ENCODE measurements around the gene MAGEF1. TPM values are rescaled to one million over a fixed set of nuclear protein-coding genes. Genes with fewer than 3 reads are reported as not detected.

MAGEF1 gene
- total RNA-seq, 1 experiment from 2014 or later = 59.1 TPM

- no peaks in the 10 kb centered on the region for H3K9me3 ChIP-seq
- no peaks in the 10 kb centered on the region for H3K27me3 ChIP-seq (replicated peaks; ENCODE audit: control insufficient read depth, insufficient read depth, low read length)
- no peak for TF ChIP-seq CTCF (IDR thresholded peaks at IDR 0.05; ENCODE audit: insufficient read depth in 1 of 2, low read depth in 1 of 2, low read length in 1 of 2, severe bottlenecking in 1 of 2, unreplicated experiment in 1 of 2)
- H3K4me3 ChIP-seq (ENCODE audit: low read depth, low read length) = no peak overlapping the region
- intact Hi-C loops (cut with micrococcal nuclease; ENCODE audit: unreplicated experiment) = loop anchor here (2.0 kb wide), 1 partner anchor 22 kb away; no protein-coding TSS in a partner anchor
- H3K36me3 ChIP-seq (ENCODE audit: control insufficient read depth, insufficient read depth, low read length) = no peaks in the 10 kb centered on the region
- DNase-seq = no peak
- no peaks in the 10 kb centered on the region for H3K9me3 Mint-ChIP-seq (ENCODE audit: unreplicated experiment)
- CTCF ChIA-PET = interaction anchor here (0.6 to 2.2 kb wide), 5 partner anchors 17 to 188 kb away, joined by 3 to 29 read pairs (median 4); partner anchors contain the start of gene EPHB3
- H3K27ac Mint-ChIP-seq (ENCODE audit: unreplicated experiment) = no peak overlapping the region
- peaks cover 11% of the 10 kb centered on the region for H3K4me1 Mint-ChIP-seq (ENCODE audit: low read depth, unreplicated experiment)
- peaks cover 3% of the 10 kb centered on the region for H3K27me3 Mint-ChIP-seq (ENCODE audit: insufficient read depth, unreplicated experiment)
- POLR2A ChIA-PET = no interaction called here
- H3K4me1 ChIP-seq = peaks cover 21% of the 10 kb centered on the region
- H3K36me3 Mint-ChIP-seq (ENCODE audit: insufficient read depth, unreplicated experiment) = no peaks in the 10 kb centered on the region
- H3K4me3 Mint-ChIP-seq (ENCODE audit: unreplicated experiment) = no peak overlapping the region
- BruUV-seq (replicated peaks) = no TSS peak
These were observed 37.4 kb upstream of the MAGEF1 start for GRCh38 chr3:184749168-184749744.

- H3K27ac Mint-ChIP-seq (ENCODE audit: unreplicated experiment) = no peak overlapping the region
- Histone ChIP-seq H3K36me3 (ENCODE audit: control insufficient read depth, insufficient read depth, low read length) (no peaks in the 10 kb centered on the region), H3K4me1 (peaks cover 21% of the 10 kb centered on the region), H3K9me3 (no peaks in the 10 kb centered on the region), H3K27me3 (replicated peaks; ENCODE audit: control insufficient read depth, insufficient read depth, low read length) (no peaks in the 10 kb centered on the region), H3K4me3 (ENCODE audit: low read depth, low read length) (no peak overlapping the region)
- no peaks in the 10 kb centered on the region for H3K36me3 Mint-ChIP-seq (ENCODE audit: insufficient read depth, unreplicated experiment)
- H3K4me3 Mint-ChIP-seq (ENCODE audit: unreplicated experiment) = no peak overlapping the region
- peak; percentile 52 to 78 for TF ChIP-seq CTCF (IDR thresholded peaks at IDR 0.05; ENCODE audit: insufficient read depth in 1 of 2, low read depth in 1 of 2, low read length in 1 of 2, severe bottlenecking in 1 of 2, unreplicated experiment in 1 of 2)
- no TSS peak for BruUV-seq (replicated peaks)
- H3K27me3 Mint-ChIP-seq (ENCODE audit: insufficient read depth, unreplicated experiment) = peaks cover 3% of the 10 kb centered on the region
- H3K4me1 Mint-ChIP-seq (ENCODE audit: low read depth, unreplicated experiment) = peaks cover 11% of the 10 kb centered on the region
- intact Hi-C loops (cut with micrococcal nuclease; ENCODE audit: unreplicated experiment) = loop anchor here (1.0 to 2.0 kb wide), 2 partner anchors 22 to 187 kb away; partner anchors contain the start of gene EPHB3
- peak; percentile 53 to 57 for DNase-seq
- CTCF ChIA-PET = interaction anchor here (0.6 to 2.2 kb wide), 6 partner anchors 14 to 187 kb away, joined by 3 to 29 read pairs (median 4); partner anchors contain the start of gene EPHB3
- POLR2A ChIA-PET = no interaction called here
- H3K9me3 Mint-ChIP-seq (ENCODE audit: unreplicated experiment) = no peaks in the 10 kb centered on the region
These were observed 36.6 kb upstream of the MAGEF1 start for GRCh38 chr3:184748219-184749135.
